ENCODE data around the gene CSGALNACT2.
"Not testable (repeated sequence)": the region's sequence is repeated elsewhere in the genome, so short reads cannot be mapped to it uniquely, and the experiment has no call there.

CSGALNACT2 gene

DNA sequence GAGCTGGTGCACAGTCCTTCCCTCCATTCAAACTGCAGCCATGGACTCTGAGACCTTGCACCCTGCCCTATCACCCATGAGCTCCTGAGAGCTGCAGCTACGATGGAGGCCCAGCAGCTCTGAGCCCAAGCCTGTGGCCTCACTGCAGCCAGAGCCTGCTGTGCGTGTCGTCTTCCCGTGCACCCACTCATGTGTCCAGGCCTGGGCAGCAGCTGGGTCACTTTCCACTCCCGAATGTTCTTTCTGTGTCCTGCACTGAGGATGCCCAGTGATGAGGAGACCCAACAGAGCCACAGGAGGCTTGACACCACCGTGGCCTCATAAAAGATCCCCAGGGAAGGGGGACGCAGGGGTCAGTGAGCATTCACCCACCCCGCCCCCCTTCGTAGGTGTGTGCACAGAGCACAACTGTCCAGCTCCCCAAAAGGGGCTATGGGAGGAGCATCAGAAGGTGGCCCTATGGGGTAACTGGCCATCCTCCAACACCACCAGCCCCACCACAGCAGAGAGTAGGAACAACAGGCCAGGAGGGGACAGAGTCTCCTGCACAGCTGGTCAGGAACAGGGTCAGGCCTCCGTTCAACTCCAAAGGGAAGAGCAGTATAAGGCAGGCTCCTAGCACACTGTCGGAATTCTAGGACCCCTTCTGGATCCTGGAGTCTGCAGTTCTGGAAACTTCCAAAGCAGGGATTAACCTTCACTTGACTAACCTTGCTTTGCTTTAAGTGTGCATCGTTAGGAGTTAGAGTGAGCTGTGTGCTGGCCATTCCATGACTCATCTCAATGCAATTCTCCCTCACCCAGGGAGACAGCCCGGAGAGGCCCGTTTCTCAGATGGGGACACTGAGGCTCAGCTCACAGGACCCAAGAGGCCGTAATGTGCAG is 76.1 kb downstream of the CSGALNACT2 start:
- DNase-seq (ENCODE audit: low read depth in 2 of 2) = no peak

DNA sequence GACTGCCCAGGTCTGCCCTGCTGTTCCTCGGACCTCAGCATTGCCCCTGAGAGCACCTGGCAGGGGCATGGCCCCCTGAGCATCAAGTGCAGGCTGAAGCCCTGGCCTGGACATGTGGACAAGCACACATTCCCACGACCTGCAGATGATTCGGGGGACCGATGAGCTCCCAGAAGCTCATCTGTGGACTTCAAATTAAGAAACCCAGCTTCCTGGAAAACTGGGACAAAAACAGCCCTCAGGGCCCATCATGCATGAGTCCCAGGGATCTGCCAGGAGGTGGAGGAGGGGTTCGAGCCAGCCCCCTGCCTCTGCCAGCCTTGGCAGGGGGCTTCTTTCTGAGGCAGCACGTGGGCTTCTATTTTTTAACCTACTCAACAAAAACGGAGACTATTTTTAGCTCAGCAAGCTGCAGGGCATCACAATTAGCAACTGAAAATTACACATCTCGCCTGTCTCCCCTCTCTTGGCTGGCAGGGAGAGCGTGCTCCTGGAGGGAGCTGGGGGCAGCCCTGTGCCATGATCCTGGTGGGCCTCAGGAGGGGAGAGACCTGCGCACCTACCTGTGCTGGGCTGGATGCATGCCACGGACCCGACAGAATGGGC is 76.8 kb downstream of the CSGALNACT2 start:
- DNase-seq (ENCODE audit: low read depth in 2 of 2) = no peak

DNA sequence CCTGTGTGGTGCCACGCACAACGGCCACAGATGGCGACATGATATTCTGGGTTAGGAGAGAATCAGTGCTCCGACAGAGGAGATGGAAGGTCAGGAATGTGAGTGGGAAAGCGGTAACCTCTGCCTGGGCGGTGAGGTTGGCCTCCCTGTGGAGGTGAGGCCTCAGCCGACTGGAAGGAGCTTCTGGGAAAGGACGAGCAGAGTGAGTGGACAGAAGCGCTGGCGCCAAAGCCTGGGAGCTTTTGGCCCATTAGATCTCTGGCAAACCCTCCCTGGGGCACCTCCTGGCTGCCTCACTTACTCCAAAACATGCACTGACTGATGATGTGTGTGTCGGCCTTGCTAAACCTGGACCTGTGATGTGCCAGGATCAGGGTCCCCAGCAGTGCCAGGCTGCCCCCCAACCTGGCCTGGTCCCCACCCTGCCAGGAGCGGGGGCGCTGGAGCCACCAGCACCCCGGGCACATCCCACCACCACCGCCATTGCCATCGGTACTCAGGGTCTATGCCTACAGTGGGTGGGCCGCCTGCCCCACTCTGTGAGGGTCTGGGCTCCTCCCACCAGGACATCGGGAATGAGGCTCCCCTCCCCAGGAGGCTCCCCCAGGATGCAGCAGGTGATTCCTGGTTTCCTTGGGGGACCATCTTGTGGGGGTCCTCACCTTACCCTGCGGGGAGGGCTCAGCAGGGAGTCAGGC is 77.7 kb downstream of the CSGALNACT2 start:
- DNase-seq (ENCODE audit: low read depth in 2 of 2) = no peak

DNA sequence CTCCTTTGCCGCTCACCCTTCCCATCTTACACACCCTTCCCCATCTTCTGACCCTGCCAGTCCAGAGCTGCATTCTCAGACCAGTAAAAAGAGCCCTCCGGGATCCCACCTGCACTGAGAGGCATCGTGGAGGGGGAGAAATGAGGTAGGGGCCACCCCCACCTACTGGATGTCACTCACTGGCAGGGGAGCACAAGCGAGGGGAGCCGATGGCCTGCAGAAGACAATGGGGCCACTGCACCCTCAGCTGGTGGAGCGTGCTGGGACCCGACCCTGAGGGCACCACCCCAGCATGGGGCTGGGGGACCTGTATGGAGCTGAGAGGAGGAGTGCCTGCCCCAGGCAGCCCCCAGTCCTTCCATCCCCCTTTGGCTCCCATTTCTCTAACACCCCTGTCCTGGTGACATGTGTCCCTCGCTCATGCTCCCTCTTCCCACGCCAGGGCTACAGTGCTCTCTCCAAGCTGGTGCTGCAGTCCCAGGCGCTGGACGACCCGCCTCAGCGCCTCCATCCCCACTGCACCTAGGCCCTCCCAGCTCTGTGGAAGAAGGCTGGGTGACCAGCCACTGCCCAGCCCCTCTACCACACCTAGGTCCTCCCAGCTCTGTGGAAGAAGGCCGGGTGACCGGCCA is 78.8 kb downstream of the CSGALNACT2 start:
- no peak for DNase-seq (ENCODE audit: low read depth in 2 of 2)

DNA sequence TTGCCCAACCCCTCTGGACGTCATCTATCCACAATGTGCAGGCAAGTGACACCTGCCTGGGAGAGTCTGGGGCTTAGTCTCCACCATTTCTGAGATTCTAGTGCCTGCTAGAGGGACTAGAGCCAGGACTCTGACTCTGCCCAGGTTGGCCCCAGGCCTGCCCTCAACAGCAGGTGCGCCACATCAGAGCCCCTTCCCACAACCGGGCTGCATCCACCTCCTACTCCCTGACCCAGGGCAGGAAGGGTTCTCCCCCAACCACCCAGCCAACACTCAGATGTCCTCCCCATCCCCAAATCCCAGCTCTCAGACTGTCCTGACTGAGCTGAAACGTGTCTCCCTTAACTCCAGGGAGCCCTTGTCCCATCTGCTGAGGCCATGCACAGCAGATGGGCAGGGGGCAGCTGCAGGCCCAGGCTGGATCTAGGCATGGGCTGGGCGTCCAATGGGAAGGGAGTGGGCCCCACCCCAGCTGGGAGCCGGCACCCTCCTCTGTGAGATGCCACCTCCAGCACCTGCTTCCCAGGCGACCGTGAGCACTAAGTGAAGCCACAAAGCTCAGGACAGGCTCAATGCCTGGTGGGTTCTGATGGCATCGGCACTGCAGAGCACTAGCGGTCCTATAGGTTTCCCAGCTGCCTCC is 79.4 kb downstream of the CSGALNACT2 start:
- no peak for DNase-seq (ENCODE audit: low read depth in 2 of 2)

DNA sequence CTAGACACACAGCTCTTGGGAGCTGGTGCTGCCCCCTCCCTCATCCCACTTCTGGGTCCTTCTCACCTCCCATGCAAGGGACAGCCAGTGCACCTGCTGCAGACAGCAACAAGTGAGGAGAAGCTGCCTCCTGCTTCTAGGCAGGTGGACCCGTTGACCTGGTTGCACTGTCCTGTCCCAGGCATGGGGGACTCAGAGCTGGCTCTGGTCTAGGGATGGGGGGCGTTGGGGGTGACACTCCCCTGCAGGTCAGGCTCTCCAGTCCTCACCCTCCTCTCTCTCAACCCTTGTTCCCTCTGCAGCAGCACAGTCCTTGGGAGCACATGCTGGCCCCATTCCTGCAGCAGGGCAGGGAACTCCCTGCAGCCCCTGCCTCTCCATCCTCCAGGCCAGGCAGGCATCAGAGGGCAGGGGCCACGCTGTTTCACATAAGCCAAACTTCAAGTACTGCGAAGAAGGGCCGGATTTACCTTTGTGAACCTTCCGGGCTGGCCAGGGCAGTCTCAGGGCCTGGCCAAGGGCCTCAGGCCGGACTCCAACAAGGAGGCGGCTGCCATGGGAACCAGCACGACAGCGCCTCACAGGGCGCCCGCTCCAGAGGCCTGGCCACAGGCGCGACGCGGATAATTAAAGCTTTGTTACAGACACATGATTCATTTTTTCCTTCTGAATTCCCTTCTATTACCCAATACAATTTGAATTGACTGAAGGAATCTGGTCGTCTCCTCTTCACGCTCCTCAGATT is 80.1 kb downstream of the CSGALNACT2 start:
- no peak for DNase-seq (ENCODE audit: low read depth in 2 of 2)

DNA sequence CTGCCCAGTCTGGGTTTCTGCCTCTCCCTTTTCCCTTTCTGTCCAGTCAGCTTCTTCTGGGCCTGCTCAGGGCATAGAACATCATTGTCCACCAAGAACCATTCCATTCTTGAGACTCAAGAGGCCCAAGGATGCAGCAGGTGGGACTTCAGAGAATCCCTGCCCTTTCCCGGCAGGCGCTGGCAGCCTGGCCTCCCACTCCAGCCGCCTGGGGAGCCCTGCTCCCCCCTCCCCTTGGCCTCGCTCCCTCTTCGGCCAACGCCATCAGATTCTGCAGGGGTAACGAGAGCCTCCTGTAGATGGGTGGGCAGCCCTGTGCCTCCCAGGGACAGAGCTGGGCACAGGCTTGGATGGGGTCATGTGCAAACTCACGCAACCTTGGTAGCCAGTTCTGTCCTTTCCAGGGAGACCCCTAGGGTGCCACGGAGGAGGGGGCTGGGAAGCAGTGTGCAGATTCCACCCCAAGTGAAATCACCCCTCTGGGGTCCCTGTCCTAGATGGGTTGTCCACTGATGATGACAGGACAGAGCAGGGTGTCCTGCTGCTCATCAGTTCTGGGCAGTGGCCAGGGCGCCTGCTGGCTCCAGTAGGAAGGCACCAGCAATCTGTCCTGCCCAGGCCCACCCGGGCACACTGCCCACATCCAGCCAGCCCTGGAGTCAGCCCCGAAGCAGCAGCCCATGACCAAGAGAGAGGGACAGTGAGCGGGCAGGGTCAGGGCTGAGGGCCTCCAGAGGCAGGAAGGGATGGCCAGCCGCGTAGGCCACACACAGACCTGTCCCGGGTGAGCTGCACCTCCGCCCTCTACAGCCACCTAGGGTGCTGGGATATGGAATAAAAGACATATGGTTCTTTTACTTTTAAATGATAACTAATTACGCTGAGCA is 80.9 kb downstream of the CSGALNACT2 start:
- DNase-seq (ENCODE audit: low read depth in 2 of 2) = no peak

DNA sequence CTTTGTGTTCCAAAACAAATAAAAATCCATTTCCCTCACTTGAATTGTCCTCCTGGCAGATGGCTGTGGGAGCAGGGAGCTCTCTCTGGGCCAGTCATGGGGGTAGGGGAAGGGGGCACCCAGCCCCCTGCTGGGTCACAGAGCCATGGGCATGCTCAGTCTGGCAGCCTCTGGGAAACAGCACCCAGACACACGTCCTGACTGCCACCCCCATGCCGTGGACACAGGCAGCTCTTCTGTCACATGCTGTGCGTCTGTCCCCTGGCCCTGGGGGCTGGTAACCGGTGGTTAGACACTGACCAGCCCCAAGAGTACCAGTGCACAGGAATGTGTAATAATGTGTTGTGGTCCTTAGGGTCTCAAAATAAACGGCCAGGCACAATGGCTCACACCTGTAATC is 81.6 kb downstream of the CSGALNACT2 start:
- no peak for DNase-seq (ENCODE audit: low read depth in 2 of 2)

DNA sequence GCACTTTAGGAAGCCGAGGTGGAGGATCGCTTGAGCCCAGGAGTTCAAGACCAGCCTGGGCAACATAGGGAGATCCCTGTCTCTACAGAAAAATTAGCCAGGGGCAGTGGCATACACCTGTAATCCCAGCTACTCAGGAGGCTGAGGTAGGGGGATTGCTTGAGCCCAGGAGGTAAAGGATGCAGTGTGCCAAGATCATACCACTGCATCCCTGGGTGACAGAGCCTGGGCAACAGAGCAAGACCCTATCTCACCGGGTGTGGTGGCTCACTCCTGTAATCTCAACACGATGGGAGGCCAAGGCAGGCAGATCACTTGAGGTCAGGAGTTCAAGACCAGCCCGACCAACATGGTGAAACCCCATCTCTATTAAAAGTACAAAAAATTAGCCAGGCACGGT is 82.0 kb downstream of the CSGALNACT2 start:
- not testable (repeated sequence) for DNase-seq (ENCODE audit: low read depth in 2 of 2)

DNA sequence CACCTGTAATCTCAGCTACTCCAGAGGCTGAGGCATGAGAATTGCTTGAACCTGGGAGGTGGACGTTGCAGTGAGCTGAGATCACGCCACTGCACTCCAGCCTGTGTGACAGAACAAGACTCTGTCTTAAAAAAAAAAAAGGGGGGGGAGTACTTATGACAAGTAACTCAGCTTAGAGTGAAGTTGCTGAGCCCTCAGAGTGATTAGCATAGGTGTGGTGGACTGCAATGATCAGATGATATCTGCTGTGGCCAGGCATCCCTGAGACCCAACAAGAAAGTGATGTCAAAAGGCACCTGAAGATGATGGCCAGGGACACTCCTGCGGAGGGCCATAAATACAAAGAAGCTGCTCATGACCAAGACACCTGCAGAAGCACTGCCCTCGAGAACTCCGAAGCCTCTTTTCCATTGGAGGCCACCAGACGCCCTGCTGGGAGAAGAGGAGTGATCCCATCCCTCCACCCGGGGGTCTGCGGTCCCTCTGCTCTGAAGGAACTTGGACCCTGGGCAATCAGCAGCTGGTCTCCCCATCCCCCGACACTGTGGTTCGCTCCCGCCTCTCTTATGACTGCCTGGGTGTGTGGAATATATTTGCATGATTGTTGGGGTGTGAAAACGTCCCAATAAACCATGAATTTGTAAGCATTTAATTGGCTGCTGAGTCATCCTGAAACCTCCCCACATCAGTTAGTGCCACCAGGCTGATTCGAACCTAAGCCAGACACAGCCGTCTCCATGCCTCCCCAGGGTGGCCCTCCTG is 82.6 kb downstream of the CSGALNACT2 start:
- no peak for DNase-seq (ENCODE audit: low read depth in 2 of 2)

DNA sequence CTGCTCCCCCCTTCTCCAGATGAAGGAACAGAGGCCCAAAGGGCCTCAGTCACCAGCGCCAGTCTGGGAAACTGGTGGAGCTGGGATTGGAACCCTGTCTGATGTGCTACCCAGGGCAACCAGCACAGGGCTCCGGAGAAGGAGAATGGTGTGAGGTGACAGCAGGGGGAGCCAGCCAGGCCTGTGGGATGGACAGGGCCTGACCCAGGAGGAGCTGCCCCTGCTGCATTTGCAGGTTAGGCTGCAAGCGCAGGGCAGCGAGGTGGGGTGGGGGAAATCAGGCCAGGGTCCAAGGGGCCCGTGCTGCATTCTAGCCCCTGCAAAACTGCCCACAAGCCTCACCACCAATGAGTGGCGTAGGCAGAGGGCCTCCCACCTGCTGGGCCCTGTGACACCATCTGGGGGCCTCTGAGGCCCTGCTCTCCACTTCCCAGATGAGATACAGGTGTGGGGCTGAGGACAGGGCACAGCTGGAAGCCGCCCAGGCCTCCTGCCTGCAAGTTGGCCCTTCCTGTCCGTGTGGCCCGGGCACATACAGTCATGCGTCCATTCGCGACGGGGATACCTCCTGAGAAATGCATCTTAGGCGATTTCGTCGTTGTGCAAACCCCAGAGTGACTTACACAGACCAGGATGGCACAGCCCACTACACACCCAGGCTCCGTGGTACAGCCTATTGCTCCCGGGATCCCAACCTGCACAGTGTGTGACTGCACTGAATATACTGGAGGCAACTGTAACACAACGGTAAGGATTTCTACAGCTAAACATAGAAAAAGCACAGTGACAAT is 83.4 kb downstream of the CSGALNACT2 start:
- no peak for DNase-seq (ENCODE audit: low read depth in 2 of 2)

DNA sequence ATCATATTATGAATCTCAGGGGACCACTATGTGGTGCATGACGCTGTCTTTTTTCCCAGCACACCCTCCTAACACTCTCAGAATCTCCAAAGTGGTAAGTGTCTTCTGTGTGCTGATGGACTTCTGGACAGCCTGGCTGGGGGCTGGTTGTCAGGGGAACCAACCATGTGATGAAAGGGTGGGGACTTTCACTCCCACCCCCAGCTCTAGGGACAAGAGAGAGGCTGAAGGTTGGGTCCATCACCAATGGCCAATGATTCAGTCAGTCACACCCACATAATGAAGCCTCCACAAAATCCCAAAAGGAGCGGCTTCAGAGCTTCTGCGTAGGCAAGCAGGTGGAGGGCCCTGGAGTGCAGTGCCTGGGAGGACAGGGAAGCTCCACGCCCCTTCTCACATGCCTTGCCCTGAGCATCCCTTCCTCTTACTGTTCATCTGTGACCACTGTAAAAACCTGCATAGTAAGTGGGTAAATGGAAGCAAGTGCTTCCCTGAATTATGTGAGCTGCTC is 84.0 kb downstream of the CSGALNACT2 start:
- no peak for DNase-seq (ENCODE audit: low read depth in 2 of 2)

DNA sequence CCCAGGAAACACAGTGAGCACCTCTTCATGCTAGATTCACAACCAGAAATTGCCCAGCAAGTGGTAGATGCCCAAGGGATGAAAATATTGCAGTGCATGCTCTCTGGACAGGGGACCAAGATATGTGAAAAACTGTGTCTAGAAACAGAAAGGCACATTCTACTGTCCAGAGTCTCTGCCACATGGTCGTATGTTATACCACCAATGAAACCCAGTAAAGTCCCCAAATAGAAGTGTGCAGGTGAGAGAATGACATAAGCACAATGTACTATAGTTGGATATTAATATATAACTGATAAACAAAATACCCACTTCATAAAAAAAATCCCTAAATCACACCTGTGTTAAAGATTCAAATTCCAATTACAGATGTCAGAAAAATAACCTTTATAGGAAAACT is 84.8 kb downstream of the CSGALNACT2 start:
- no peak for DNase-seq (ENCODE audit: low read depth in 2 of 2)

DNA sequence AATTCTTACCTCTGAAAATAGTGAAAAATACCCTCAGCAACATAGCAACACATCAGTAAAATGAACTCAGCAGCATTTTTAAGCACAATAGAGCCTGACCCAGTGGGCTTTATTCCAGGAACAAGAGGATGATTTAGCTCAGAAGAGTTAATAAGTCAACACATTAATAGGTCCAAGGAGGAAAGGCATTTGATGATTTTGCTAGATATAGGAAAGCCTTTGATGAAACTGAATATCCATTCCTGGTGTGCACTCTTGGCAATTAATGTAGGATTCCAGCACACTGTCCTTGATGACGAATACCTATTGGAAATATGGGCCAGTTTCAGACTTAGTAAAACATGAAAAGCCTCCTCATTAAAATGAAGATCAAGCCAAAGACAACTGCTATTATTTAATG is 86.1 kb downstream of the CSGALNACT2 start:
- DNase-seq (ENCODE audit: low read depth in 2 of 2) = no peak

DNA sequence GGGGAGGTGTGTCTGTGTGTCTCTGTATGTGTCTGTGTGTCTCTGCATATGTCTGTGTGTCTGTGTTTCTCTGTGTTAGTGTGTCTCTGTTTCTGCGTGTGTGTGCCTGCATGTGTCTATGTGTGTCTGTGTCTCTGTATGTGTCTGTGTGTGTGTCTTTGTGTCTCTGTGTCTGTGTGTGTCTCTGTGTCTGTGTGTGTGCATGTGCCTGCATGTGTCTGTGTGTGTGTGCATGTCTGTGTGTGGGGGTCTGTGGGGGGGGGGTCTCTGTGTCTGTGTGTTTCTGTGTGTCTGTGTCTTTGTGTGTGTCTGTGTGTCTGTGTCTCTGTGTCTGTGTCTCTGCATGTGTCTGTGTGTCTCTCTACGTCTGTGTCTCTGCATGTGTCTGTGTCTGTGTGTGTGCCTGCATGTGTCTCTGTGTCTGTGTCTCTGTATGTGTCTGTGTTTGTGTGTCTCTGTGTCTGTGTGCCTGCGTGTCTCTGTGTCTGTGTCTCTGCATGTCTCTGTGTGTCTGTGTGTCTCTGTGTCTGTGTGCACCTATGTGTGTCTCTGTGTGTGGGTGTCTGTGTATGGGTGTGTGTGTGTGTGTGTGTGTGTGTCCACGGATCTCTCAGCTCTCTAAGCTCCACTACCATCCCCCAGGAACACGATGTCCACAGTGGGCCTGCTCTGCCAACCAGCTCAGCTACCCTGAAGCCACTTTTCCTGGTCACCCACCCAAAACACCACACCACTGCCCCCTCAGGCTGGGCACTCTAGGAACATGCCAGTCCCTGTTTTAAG is 87.0 kb downstream of the CSGALNACT2 start:
- no peak for DNase-seq (ENCODE audit: low read depth in 2 of 2)

DNA sequence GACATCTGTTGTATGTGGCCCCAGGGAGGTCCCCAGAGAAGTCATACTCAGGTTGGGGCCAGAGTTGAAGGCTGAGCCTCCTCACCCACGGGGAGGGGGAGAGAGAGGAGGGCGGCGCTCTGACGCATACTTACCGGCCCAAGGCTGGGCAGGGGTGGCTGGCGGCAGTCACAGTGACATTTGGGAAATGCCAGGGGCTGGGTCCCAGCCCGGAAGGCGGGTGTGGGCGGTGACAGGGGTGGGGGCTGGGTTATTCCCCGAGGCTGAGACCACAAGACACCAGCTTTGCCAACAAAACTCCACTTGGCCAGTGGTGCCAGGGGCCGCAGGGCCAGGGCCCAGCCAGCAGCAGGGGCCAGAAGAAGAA is 87.5 kb downstream of the CSGALNACT2 start:
- DNase-seq (ENCODE audit: low read depth in 2 of 2) = no peak

DNA sequence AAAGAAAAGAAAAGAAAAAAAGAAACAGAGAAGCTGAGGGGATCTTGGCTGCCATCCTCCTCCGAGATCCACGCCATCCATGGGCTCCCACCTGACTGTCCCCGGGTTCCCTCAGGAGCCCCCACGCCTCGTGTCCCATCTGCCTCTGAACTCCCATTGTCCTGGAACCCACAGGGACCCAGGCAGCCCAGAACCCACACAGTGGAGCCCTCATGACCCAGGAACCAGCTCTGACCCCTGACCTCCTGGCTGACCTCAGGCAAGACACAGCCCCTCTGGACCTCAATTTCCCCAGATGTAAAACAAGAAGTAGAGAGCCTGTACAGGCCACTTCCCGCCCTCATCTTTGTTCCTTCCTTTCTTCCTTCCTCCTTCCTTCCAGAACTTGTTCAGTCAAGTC is 88.2 kb downstream of the CSGALNACT2 start:
- DNase-seq (ENCODE audit: low read depth in 2 of 2) = no peak
